Hepatocyte (in vitro differentiated cells): Measurements from ENCODE around the gene MBOAT2. TPM values are rescaled to one million over a fixed set of nuclear protein-coding genes. Genes with fewer than 3 reads are reported as not detected.
"Not testable (repeated sequence)": the region's sequence is repeated elsewhere in the genome, so short reads cannot be mapped to it uniquely, and the experiment has no call there.

Source experiments
- DNase-seq: peaks from one replicate; pipeline ENCODE4 v3.0.0-alpha.2; 2016; ENCODE audit warnings: low spot score
- H2AFZ ChIP-seq: fragments of 200-600 bp; sonication (generic); 2 replicates; pipeline ENCODE4 v1.6.0; 2016; ENCODE audit warnings: antibody characterized with exemption, mild to moderate bottlenecking
- H3K27ac ChIP-seq: fragments of 200-600 bp; sonication (generic); 2 replicates; pipeline ENCODE4 v1.5.1; 2016; ENCODE audit warnings: mild to moderate bottlenecking
- H3K27me3 ChIP-seq: fragments of 200-600 bp; sonication (generic); 2 replicates; pipeline ENCODE4 v1.6.1; 2016
- H3K36me3 ChIP-seq: fragments of 200-600 bp; sonication (generic); replicated peaks from 2 replicates; pipeline ENCODE4 v1.5.1; 2016; ENCODE audit warnings: low read depth; ENCODE audit not compliant: insufficient read depth
- H3K4me1 ChIP-seq: fragments of 200-600 bp; sonication (generic); 2 replicates; pipeline ENCODE4 v1.5.1; 2016; ENCODE audit warnings: mild to moderate bottlenecking, moderate library complexity; ENCODE audit not compliant: insufficient read depth
- H3K4me2 ChIP-seq: fragments of 200-600 bp; sonication (generic); 2 replicates; pipeline ENCODE4 v1.6.0; 2016
- H3K4me3 ChIP-seq: fragments of 200-600 bp; sonication (generic); 2 replicates; pipeline ENCODE4 v1.5.1; 2016; ENCODE audit warnings: mild to moderate bottlenecking
- H3K79me2 ChIP-seq: fragments of 200-600 bp; sonication (generic); 2 replicates; pipeline ENCODE4 v1.6.0; 2017; ENCODE audit warnings: mild to moderate bottlenecking
- H3K9me2 ChIP-seq: fragments of 200-600 bp; sonication (generic); replicated peaks from 2 replicates; pipeline ENCODE4 v1.6.0; 2017; ENCODE audit warnings: mild to moderate bottlenecking; ENCODE audit not compliant: insufficient read depth
- H3K9me3 ChIP-seq: fragments of 200-600 bp; sonication (generic); 2 replicates; pipeline ENCODE4 v1.5.1; 2016; ENCODE audit warnings: low read depth, mild to moderate bottlenecking
- H4K20me1 ChIP-seq: fragments of 200-600 bp; sonication (generic); 2 replicates; pipeline ENCODE4 v1.6.0; 2016; ENCODE audit warnings: mild to moderate bottlenecking; ENCODE audit not compliant: insufficient read depth, poor library complexity, severe bottlenecking
- CTCF ChIP-seq: fragments of 200-600 bp; sonication (generic); IDR thresholded peaks from 2 replicates; pipeline ENCODE4 v1.5.1; 2016; ENCODE audit warnings: antibody characterized with exemption, mild to moderate bottlenecking; ENCODE audit not compliant: poor library complexity
- EZH2 ChIP-seq: fragments of 200-600 bp; sonication (generic); IDR thresholded peaks from 2 replicates; pipeline ENCODE4 v1.6.1; 2016; ENCODE audit warnings: antibody characterized with exemption, mild to moderate bottlenecking, borderline replicate concordance
- EZH2phosphoT487 ChIP-seq: fragments of 200-600 bp; sonication (generic); IDR thresholded peaks from one replicate; pipeline ENCODE4 v1.6.1; 2018; ENCODE audit warnings: antibody characterized with exemption, mild to moderate bottlenecking, low read depth, moderate library complexity; ENCODE audit not compliant: unreplicated experiment, severe bottlenecking
- WGBS: methylation state at CpG from one replicate; pipeline ENCODE4 v1.1.6; 2016; ENCODE audit warnings: low lambda C conversion rate; ENCODE audit errors: missing lambda C conversion rate; 5-methylcytosine and 5-hydroxymethylcytosine counted together
- polyA plus RNA-seq: library from polyadenylated mRNA; unstranded; fragments of >200 nt; fragmentation: Nextera tagmentation; extraction: Ambion mirVana; gene quantifications from 2 replicates; pipeline ENCODE4 v1.2.1, GENCODE V29; 2016
- total RNA-seq: library from RNA; depleted of rRNA; stranded (reverse); fragments of >200 nt; gene quantifications from 2 replicates; pipeline ENCODE4 v1.2.3, GENCODE V29; 2014

The MBOAT2 gene
- total and polyA plus RNA-seq, 2 experiments from 2014 or later, result 22.8 to 35.2 TPM

- H3K4me1 ChIP-seq, H3K27ac ChIP-seq: not testable (repeated sequence)
- WGBS, result 59% methylated on average over 5 of the region's 5 CpGs
Measured at GRCh38 chr2:8896671-8897070, 106.8 kb downstream of the MBOAT2 start.

GRCh38 chr2:8895087-8895912, 108.2 kb downstream of the MBOAT2 start:
- H3K27me3 ChIP-seq, H3K4me2 ChIP-seq, H2AFZ ChIP-seq, H3K27ac ChIP-seq, DNase-seq, H3K79me2 ChIP-seq, H3K4me3 ChIP-seq, H3K36me3 ChIP-seq, H3K9me3 ChIP-seq, H3K9me2 ChIP-seq, H4K20me1 ChIP-seq, H3K4me1 ChIP-seq: not testable (repeated sequence)
- 96% methylated on average over 13 of the region's 13 CpGs for WGBS

More at GRCh38 chr2:8896671-8897070, 106.8 kb downstream of the MBOAT2 start:
- not testable (repeated sequence) for H3K4me3 ChIP-seq, DNase-seq, H4K20me1 ChIP-seq, H3K79me2 ChIP-seq, H3K9me2 ChIP-seq, H2AFZ ChIP-seq, H3K9me3 ChIP-seq, H3K4me2 ChIP-seq, H3K27me3 ChIP-seq, H3K36me3 ChIP-seq

- Histone ChIP-seq H3K36me3 (no peaks in the 10 kb centered on the region), H3K27me3 (no peaks in the 10 kb centered on the region), H3K4me1 (peaks cover 8% of the 10 kb centered on the region), H3K27ac (peak overlapping the region; percentile 25), H3K9me3 (no peaks in the 10 kb centered on the region), H4K20me1 (no peaks in the 10 kb centered on the region), H3K4me3 (no peak overlapping the region), H3K79me2 (no peaks in the 10 kb centered on the region), H3K9me2 (no peaks in the 10 kb centered on the region), H2AFZ (no peak overlapping the region), H3K4me2 (no peak overlapping the region)
- DNase-seq, result peak; percentile 44
- WGBS, result 82% methylated on average over 18 of the region's 19 CpGs
- TF ChIP-seq EZH2 (no peak), EZH2phosphoT487 (no peak), CTCF (no peak)
Measured at GRCh38 chr2:8893978-8894820, 109.3 kb downstream of the MBOAT2 start.

- H3K4me3 ChIP-seq, result no peak overlapping the region
- H3K9me3 ChIP-seq, result no peaks in the 10 kb centered on the region
- no peaks in the 10 kb centered on the region for H3K36me3 ChIP-seq
- no peaks in the 10 kb centered on the region for H4K20me1 ChIP-seq
- WGBS, result 88% methylated on average over 1 of the region's 1 CpG
- H3K9me2 ChIP-seq, result no peaks in the 10 kb centered on the region
- H3K27ac ChIP-seq, result peak overlapping the region; percentile 25
- no peak overlapping the region for H3K4me2 ChIP-seq
- no peak overlapping the region for H2AFZ ChIP-seq
- no peaks in the 10 kb centered on the region for H3K79me2 ChIP-seq
- no peaks in the 10 kb centered on the region for H3K27me3 ChIP-seq
- H3K4me1 ChIP-seq, result peaks cover 8% of the 10 kb centered on the region
- no peak for TF ChIP-seq EZH2
- TF ChIP-seq CTCF, result no peak
- no peak for TF ChIP-seq EZH2phosphoT487
- DNase-seq, result no peak
Measured at GRCh38 chr2:8893474-8893873, 110.0 kb downstream of the MBOAT2 start.
